ENCODE results near the gene HCN4. TPM values are rescaled to one million over a fixed set of nuclear protein-coding genes. Genes with fewer than 3 reads are reported as not detected.

HCN4 gene
- total RNA-seq, 2 donors from 2014 or later = not detected

DNA sequence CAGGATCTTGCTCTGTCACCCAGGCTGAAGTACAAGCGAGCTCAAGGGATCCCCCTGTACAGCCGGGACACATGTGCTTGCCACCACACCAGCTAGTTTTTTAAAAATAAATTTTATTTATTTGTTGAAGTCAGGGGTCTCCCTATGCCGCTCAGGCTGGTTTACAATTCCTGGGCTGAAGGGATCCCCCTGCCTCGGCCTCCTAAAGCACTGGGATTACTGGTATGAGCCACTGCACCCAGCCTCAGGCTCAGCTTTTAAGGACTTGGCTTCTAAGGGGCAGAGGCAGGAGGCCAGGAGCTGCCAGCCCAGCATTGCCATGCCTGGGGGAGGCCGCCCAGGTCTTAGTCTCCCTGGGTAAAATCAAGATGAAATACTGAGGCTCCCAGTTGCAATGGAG lies 37.3 kb downstream of the HCN4 start:
- DNase-seq (ENCODE audit: low spot score) = no peak
- H3K36me3 ChIP-seq = no peaks in the 10 kb centered on the region
- H3K27me3 ChIP-seq (replicated peaks; ENCODE audit: insufficient read depth) = no peaks in the 10 kb centered on the region
- H3K4me3 ChIP-seq = no peak overlapping the region
- no peak overlapping the region for H3K27ac ChIP-seq
- TF ChIP-seq, protein P1, sequence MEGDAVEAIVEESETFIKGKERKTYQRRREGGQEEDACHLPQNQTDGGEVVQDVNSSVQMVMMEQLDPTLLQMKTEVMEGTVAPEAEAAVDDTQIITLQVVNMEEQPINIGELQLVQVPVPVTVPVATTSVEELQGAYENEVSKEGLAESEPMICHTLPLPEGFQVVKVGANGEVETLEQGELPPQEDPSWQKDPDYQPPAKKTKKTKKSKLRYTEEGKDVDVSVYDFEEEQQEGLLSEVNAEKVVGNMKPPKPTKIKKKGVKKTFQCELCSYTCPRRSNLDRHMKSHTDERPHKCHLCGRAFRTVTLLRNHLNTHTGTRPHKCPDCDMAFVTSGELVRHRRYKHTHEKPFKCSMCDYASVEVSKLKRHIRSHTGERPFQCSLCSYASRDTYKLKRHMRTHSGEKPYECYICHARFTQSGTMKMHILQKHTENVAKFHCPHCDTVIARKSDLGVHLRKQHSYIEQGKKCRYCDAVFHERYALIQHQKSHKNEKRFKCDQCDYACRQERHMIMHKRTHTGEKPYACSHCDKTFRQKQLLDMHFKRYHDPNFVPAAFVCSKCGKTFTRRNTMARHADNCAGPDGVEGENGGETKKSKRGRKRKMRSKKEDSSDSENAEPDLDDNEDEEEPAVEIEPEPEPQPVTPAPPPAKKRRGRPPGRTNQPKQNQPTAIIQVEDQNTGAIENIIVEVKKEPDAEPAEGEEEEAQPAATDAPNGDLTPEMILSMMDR (IDR thresholded peaks at IDR 0.05) = no peak
- no peaks in the 10 kb centered on the region for H3K9me3 ChIP-seq
- no peak for ATAC-seq (ENCODE audit: insufficient number of reproducible peaks, low FRiP score, low read depth)
- no peaks in the 10 kb centered on the region for H3K4me1 ChIP-seq (ENCODE audit: control insufficient read depth in 1 of 2, low read depth in 2 of 2)

DNA sequence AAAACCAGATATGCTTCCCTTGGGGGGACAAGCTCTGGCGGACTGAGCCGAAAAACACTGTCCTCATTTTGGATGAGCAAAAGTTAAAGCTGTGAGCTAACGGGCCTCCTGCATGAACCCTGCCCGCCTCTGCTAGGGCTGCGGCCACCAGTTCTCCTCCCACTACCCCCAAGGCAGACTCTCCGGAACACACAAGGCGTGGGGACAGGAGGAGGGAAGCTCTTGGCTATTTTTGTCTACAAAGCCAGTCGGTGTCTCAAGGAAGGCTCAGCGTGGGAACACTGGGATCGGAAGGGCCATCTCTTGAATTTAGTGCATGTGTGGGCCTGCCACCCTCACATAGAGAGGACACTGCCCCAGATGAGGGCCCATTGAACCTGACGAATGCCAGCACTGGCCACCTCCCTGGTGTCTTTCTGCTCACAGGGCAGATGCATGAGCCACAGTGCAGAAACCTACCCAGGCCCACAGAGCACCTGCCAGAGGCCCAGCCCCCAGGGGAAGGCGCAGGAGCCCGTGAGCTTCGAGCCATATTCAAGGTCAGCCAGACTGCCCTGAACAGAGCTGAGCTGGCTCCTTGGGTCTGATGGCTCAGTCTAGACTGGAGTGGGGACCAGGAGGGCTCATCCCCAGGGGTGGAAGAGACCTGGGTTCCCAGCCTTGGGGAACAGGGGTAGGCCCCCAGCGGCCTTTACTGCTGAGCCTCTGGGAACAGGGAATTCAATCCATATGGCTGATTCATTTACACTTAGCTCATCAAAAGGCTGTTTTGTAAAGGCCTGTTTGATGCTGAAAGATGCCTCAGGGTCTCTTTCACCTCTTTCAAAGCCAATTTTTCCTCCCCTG lies 38.3 kb downstream of the HCN4 start:
- ATAC-seq (ENCODE audit: insufficient number of reproducible peaks, low FRiP score, low read depth) (no peak), DNase-seq (ENCODE audit: low spot score) (no peak)
- Histone ChIP-seq H3K36me3 (no peaks in the 10 kb centered on the region), H3K4me3 (no peak overlapping the region), H3K4me1 (ENCODE audit: control insufficient read depth in 1 of 2, low read depth in 2 of 2) (no peaks in the 10 kb centered on the region), H3K27ac (no peak overlapping the region), H3K27me3 (replicated peaks; ENCODE audit: insufficient read depth) (no peaks in the 10 kb centered on the region), H3K9me3 (no peaks in the 10 kb centered on the region)
- TF ChIP-seq, protein P1 (IDR thresholded peaks at IDR 0.05) = no peak

DNA sequence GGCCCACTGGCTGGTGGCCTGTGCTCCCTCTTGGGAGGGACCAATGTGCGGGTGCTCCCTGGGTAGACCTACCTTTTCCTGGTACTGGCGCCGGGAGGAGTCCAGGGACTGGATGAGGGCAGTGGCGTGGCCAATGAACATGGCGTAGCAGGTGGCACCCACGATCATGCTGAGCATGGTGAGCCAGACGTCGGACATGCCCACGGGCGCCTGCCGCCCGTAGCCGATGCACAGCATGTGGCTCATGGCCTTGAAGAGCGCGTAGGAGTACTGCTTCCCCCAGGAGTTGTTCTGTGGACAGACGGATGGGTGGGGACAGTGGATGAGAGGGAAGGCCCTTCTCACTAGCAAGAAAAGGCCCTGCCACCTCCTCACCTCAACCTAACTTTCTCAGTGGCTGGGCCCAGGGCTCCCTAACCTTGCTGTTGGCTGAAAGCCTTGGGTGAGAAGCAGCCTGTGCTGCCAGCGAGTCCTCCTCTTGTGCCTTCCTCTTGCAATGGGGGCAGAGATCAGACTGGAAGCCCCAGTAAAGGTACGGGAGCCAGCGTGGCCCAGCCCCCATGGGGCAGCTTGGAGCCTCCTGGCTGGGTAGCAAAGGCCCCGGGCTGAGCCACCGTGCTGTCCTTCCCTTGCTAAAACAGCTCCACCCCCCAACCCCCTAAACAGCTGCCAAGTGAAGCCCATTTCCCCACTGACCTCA lies 39.1 kb downstream of the HCN4 start:
- Histone ChIP-seq H3K27me3 (replicated peaks; ENCODE audit: insufficient read depth) (no peaks in the 10 kb centered on the region), H3K4me3 (no peak overlapping the region), H3K9me3 (no peaks in the 10 kb centered on the region), H3K27ac (no peak overlapping the region), H3K36me3 (no peaks in the 10 kb centered on the region), H3K4me1 (ENCODE audit: control insufficient read depth in 1 of 2, low read depth in 2 of 2) (no peaks in the 10 kb centered on the region)
- ATAC-seq (ENCODE audit: insufficient number of reproducible peaks, low FRiP score, low read depth) = no peak
- TF ChIP-seq, protein P1 (IDR thresholded peaks at IDR 0.05) = no peak
- no peak for DNase-seq (ENCODE audit: low spot score)

DNA sequence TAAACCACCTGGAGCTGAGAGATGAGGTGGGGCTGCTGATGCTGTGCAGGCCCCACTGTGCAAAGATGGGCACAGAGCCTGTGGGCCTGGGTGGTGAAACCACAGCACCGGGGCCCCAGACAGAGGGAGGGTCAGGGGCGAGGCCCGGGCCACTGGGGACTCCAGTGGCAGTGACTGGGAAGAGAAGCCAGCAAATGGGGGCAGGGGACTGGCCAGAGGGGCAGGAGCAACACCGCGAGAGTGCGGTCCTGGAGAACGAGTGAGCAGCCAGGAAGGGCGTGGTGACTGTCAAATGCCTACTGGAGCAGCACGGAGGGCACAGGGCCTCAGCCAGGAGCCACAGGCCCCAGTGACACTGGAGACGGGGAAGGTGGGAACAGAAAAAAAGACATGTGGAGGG lies 39.8 kb downstream of the HCN4 start:
- Histone ChIP-seq H3K36me3 (no peaks in the 10 kb centered on the region), H3K27me3 (replicated peaks; ENCODE audit: insufficient read depth) (no peaks in the 10 kb centered on the region), H3K27ac (no peak overlapping the region), H3K9me3 (no peaks in the 10 kb centered on the region), H3K4me3 (no peak overlapping the region), H3K4me1 (ENCODE audit: control insufficient read depth in 1 of 2, low read depth in 2 of 2) (no peaks in the 10 kb centered on the region)
- TF ChIP-seq, protein P1 (IDR thresholded peaks at IDR 0.05) = no peak
- no peak for DNase-seq (ENCODE audit: low spot score)
- ATAC-seq (ENCODE audit: insufficient number of reproducible peaks, low FRiP score, low read depth) = no peak

DNA sequence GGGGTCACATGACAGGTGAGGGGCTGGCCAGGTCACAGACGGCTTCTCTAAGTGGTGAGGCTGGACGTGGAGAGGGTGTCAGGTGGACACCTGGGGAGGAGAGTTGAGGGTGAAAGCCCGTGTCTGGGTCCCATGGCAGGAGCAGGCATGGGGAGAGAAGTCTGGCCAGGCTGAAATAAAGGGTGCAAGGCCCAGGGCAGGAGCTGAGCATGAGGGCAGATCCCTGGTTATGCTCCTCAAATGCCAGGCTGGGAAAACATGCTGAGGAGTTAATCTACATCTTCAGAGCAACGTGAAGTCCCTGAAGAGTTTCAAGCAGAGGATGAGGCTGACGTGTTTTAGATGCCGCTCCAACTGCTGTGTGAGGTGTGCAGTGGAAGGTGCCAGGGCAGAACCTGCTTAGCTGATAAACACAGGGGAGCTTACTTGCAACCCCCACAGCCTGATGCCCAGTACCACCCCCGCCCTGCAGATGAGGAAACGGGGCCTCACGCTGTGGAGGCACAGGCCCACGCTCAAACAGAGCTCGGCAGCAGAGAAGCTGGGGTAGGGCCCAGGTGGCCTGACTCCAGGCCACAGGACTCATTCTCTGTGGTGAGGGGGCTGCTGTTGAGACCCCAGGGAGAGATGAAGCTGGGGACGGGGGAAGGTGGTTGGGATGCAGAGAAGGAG lies 40.5 kb downstream of the HCN4 start:
- H3K9me3 ChIP-seq = no peaks in the 10 kb centered on the region
- no peaks in the 10 kb centered on the region for H3K4me1 ChIP-seq (ENCODE audit: control insufficient read depth in 1 of 2, low read depth in 2 of 2)
- H3K27me3 ChIP-seq (replicated peaks; ENCODE audit: insufficient read depth) = no peaks in the 10 kb centered on the region
- TF ChIP-seq, protein P1 (IDR thresholded peaks at IDR 0.05) = no peak
- H3K4me3 ChIP-seq = no peak overlapping the region
- ATAC-seq (ENCODE audit: insufficient number of reproducible peaks, low FRiP score, low read depth) (no peak), DNase-seq (ENCODE audit: low spot score) (no peak)
- no peaks in the 10 kb centered on the region for H3K36me3 ChIP-seq
- no peak overlapping the region for H3K27ac ChIP-seq
